GM12878 (cell line): Measurements from ENCODE around the gene BRSK2. TPM values are rescaled to one million over a fixed set of nuclear protein-coding genes. Genes with fewer than 3 reads are reported as not detected.

Source experiments
- ATAC-seq: fragments of 200-7000 bp; cut with Tn5 transposase; 3 replicates; pipeline ENCODE4 v1.9.1; 2020; ENCODE audit warnings: mild to moderate bottlenecking, moderate library complexity
- BruUV-seq: library from RNA; stranded (reverse); fragments of 400-500 nt; replicated peaks from 2 replicates; lab custom pipeline; 2021; lab: Mats Ljungman, UMichigan
- CTCF ChIA-PET: fragments of 300-600 bp; sonication (Branson Sonifier 250); formaldehyde crosslinking; extraction: SDS; loops from one replicate; lab custom pipeline; 2021; ENCODE audit warnings: inconsistent platforms; lab: Yijun Ruan, JAX
- POLR2A ChIA-PET: fragments of 350-600 bp; formaldehyde crosslinking; extraction: SDS; loops from one replicate; lab custom pipeline; 2021; ENCODE audit warnings: inconsistent platforms; lab: Charles Lee
- RAD21 ChIA-PET: fragments of 300-600 bp; sonication (Branson Sonifier 250); formaldehyde crosslinking; loops from one replicate; lab custom pipeline; 2023; ENCODE audit warnings: antibody characterized with exemption; ENCODE audit not compliant: unreplicated experiment; lab: Charles Lee
- SMC1A ChIA-PET: fragments of 300-600 bp; sonication (Branson Sonifier 250); formaldehyde crosslinking; loops from one replicate; lab custom pipeline; 2023; ENCODE audit not compliant: unreplicated experiment, uncharacterized antibody; lab: Charles Lee
- DNase-seq: peaks from one replicate; pipeline ENCODE4 v3.0.0-alpha.2; 2011; ENCODE audit warnings: low read depth, low spot score
- FAIRE-seq: peaks from 3 replicates; lab custom pipeline; 2011; peaks lifted over from hg19 to GRCh38; lab: Jason Lieb, UNC
- H2AFZ ChIP-seq: 2 replicates; pipeline ENCODE4 v1.6.0; 2011; ENCODE audit warnings: low read depth, low read length, control low read depth; ENCODE audit not compliant: control insufficient read depth
- H3K27ac ChIP-seq: 2 replicates; pipeline ENCODE4 v1.5.1; 2011; ENCODE audit warnings: control low read depth; ENCODE audit not compliant: control insufficient read depth, insufficient read depth
- H3K27me3 ChIP-seq, 2 experiments: replicated peaks in 1 of 2; 2 replicates each; pipeline versions ENCODE4 v1.6.0 to v1.6.1; 2011; ENCODE audit warnings: low read length in 1 of 2; ENCODE audit not compliant: control insufficient read depth in 2 of 2, insufficient read depth in 2 of 2
- H3K36me3 ChIP-seq, 2 experiments: 2 replicates each; pipeline ENCODE4 v1.5.1; 2011; ENCODE audit warnings: low read length in 1 of 2; ENCODE audit not compliant: control insufficient read depth in 2 of 2, insufficient read depth in 2 of 2
- H3K4me1 ChIP-seq: 2 replicates; pipeline ENCODE4 v1.6.1; 2011; ENCODE audit warnings: mild to moderate bottlenecking, low read length, moderate library complexity, mixed read lengths; ENCODE audit not compliant: control insufficient read depth, insufficient read depth
- H3K4me2 ChIP-seq: 2 replicates; pipeline ENCODE4 v1.6.0; 2011; ENCODE audit warnings: control low read depth; ENCODE audit not compliant: control insufficient read depth, insufficient read depth
- H3K4me3 ChIP-seq: fragments of 200-600 bp; sonication (generic); 2 replicates; pipeline ENCODE4 v1.5.1; 2016
- H3K79me2 ChIP-seq: 2 replicates; pipeline ENCODE4 v1.6.0; 2011; ENCODE audit warnings: low read length; ENCODE audit not compliant: control insufficient read depth, insufficient read depth
- H3K9ac ChIP-seq: 2 replicates; pipeline ENCODE4 v1.8.0; 2011; ENCODE audit warnings: low read length, control low read depth, mixed read lengths; ENCODE audit not compliant: control insufficient read depth, insufficient read depth
- H3K9me3 ChIP-seq: replicated peaks from 3 replicates; pipeline ENCODE4 v1.5.1; 2011; ENCODE audit warnings: mild to moderate bottlenecking, low read length; ENCODE audit not compliant: control insufficient read depth, insufficient read depth
- H4K20me1 ChIP-seq: 2 replicates; pipeline ENCODE4 v1.6.0; 2011; ENCODE audit not compliant: control insufficient read depth, insufficient read depth
- BMI1 ChIP-seq: fragments of 450-650 bp; IDR thresholded peaks from 2 replicates; pipeline ENCODE4 v1.6.1; 2016; ENCODE audit warnings: mild to moderate bottlenecking, moderate library complexity, borderline replicate concordance
- ELK1 ChIP-seq: IDR thresholded peaks from 2 replicates; pipeline ENCODE4 v1.6.1; 2012; ENCODE audit warnings: low read depth, low read length, improper control_type of control experiment
- EZH2 ChIP-seq: IDR thresholded peaks from 2 replicates; pipeline ENCODE4 v1.6.1; 2012; ENCODE audit warnings: low read depth, mild to moderate bottlenecking, control low read depth, inconsistent platforms, low read length, borderline replicate concordance; ENCODE audit not compliant: control insufficient read depth
- KLF5 ChIP-seq: fragments of 450-650 bp; IDR thresholded peaks from 2 replicates; pipeline ENCODE4 v1.6.1; 2014; ENCODE audit warnings: mild to moderate bottlenecking; ENCODE audit not compliant: partially characterized antibody
- PAX5 ChIP-seq: IDR thresholded peaks from 2 replicates; pipeline ENCODE4 v1.6.1; 2011; ENCODE audit warnings: low read depth, low read length, borderline replicate concordance
- POLR2AphosphoS2 ChIP-seq: IDR thresholded peaks from 2 replicates; pipeline ENCODE4 v1.6.1; 2011; ENCODE audit warnings: low read depth, mild to moderate bottlenecking, low read length, improper control_type of control experiment, moderate library complexity
- ZZZ3 ChIP-seq: IDR thresholded peaks from 2 replicates; pipeline ENCODE4 v1.6.1; 2011; ENCODE audit warnings: low read depth; ENCODE audit not compliant: control insufficient read depth, insufficient read length
- WGBS: methylation state at CpG from one replicate; pipeline ENCODE4 v1.1.6; 2016; ENCODE audit warnings: low lambda C conversion rate; ENCODE audit not compliant: insufficient replicate concordance, insufficient coverage; ENCODE audit errors: missing lambda C conversion rate; 5-methylcytosine and 5-hydroxymethylcytosine counted together
- in situ Hi-C: fragments of 300-500 bp; cut with MboI; formaldehyde crosslinking; loops from 9 replicates; pipeline ENCODE4 v1.14.3; 2018; ENCODE audit warnings: mixed read lengths
- intact Hi-C: fragments of 100-400 bp; cut with micrococcal nuclease; formaldehyde crosslinking; loops from one replicate; pipeline ENCODE4 v1.14.2; 2022; ENCODE audit not compliant: unreplicated experiment
- polyA plus RNA-seq, 11 experiments: library from polyadenylated mRNA; depleted of rRNA in 4 of 11; unstranded in 6 of 11; stranded (reverse) in 5 of 11; fragments of >200 nt; fragmentation: Nextera tagmentation in 4 of 11; fragmentation: Illumina TruSeq in 1 of 11; extraction: Ambion mirVana in 4 of 11; extraction: Trizol in 1 of 11; gene quantifications; 1 replicate in 1 of 11; 2 replicates in 10 of 11; pipeline versions ENCODE4 v1.2.1 to v1.2.3, GENCODE V29; 2011 to 2016; ENCODE audit warnings: inconsistent platforms in 2 of 11, missing spikeins in 2 of 11, low read depth in 1 of 11
- total RNA-seq, 4 experiments: library from RNA; depleted of rRNA in 3 of 4; stranded (reverse); fragments of >200 nt in 3 of 4; fragmentation: Illumina TruSeq in 1 of 4; extraction: Trizol in 1 of 4; gene quantifications; 2 replicates each; pipeline versions ENCODE4 v1.2.1 to v1.2.3, GENCODE V29; 2013 to 2021
- TF ChIP-seq, protein P1 (sequence below): fragments of 450-650 bp; IDR thresholded peaks from 2 replicates; pipeline ENCODE4 v1.6.1; 2017; ENCODE audit warnings: mild to moderate bottlenecking
- TF ChIP-seq, protein P2 (sequence below): IDR thresholded peaks from 2 replicates; pipeline ENCODE4 v1.6.1; 2011; ENCODE audit warnings: low read depth, mild to moderate bottlenecking, low read length, moderate library complexity, borderline replicate concordance; ENCODE audit errors: extremely low read depth

BRSK2 gene
- total and polyA plus RNA-seq, 10 of the 15 experiments (the other 5 are each of a cell fraction or from before 2014, with no cell fraction given): 0.13 TPM; not detected in 9

GRCh38 chr11:1502168-1502953 lies 112.6 kb downstream of the BRSK2 start:
- in situ Hi-C loops: no loop called here
- SMC1A ChIA-PET: no interaction called here
- no peak overlapping the region for H3K27ac ChIP-seq
- H3K9me3 ChIP-seq: no peaks in the 10 kb centered on the region; the same call in 2 of the 3 replicates
- peaks cover 0 to 2% of the 10 kb centered on the region in 2 experiments; a peak in 2 of 4 replicates for H3K36me3 ChIP-seq
- H3K4me1 ChIP-seq: peaks cover 3% of the 10 kb centered on the region; the same call in 1 of the 2 replicates
- no peak for FAIRE-seq
- RAD21 ChIA-PET: no interaction called here
- no peak overlapping the region for H2AFZ ChIP-seq
- CTCF ChIA-PET: interaction anchor here (0.6 kb wide), 1 partner anchor 55 kb away, joined by 3 read pairs; no protein-coding TSS in a partner anchor
- no TSS peak for BruUV-seq
- no peak overlapping the region for H3K4me2 ChIP-seq
- no peak overlapping the region for H3K9ac ChIP-seq
- TF ChIP-seq POLR2AphosphoS2: no peak
- TF ChIP-seq ZZZ3: no peak
- no peak for TF ChIP-seq EZH2
- TF ChIP-seq ELK1: no peak
- no peak for TF ChIP-seq KLF5
- TF ChIP-seq BMI1: no peak
- TF ChIP-seq, protein P1, sequence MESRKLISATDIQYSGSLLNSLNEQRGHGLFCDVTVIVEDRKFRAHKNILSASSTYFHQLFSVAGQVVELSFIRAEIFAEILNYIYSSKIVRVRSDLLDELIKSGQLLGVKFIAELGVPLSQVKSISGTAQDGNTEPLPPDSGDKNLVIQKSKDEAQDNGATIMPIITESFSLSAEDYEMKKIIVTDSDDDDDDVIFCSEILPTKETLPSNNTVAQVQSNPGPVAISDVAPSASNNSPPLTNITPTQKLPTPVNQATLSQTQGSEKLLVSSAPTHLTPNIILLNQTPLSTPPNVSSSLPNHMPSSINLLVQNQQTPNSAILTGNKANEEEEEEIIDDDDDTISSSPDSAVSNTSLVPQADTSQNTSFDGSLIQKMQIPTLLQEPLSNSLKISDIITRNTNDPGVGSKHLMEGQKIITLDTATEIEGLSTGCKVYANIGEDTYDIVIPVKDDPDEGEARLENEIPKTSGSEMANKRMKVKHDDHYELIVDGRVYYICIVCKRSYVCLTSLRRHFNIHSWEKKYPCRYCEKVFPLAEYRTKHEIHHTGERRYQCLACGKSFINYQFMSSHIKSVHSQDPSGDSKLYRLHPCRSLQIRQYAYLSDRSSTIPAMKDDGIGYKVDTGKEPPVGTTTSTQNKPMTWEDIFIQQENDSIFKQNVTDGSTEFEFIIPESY: no peak
- TF ChIP-seq, protein P2, sequence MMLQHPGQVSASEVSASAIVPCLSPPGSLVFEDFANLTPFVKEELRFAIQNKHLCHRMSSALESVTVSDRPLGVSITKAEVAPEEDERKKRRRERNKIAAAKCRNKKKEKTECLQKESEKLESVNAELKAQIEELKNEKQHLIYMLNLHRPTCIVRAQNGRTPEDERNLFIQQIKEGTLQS: no peak
- no peak for TF ChIP-seq PAX5
- POLR2A ChIA-PET: no interaction called here
- no peak for ATAC-seq
- H3K79me2 ChIP-seq: no peaks in the 10 kb centered on the region; the same call in none of the 2 replicates
- H4K20me1 ChIP-seq: no peaks in the 10 kb centered on the region
- H3K27me3 ChIP-seq: no peaks in the 10 kb centered on the region
- no peak for DNase-seq
- H3K4me3 ChIP-seq: no peak overlapping the region
- intact Hi-C loops: no loop called here
- WGBS: 97% methylated on average over 21 of the region's 24 CpGs
